ENCODE data around the gene CUEDC1. TPM values are rescaled to one million over a fixed set of nuclear protein-coding genes. Genes with fewer than 3 reads are reported as not detected.

CUEDC1 gene
- total RNA-seq, 2 donors from 2014 or later, result 33.0 to 44.9 TPM

DNA sequence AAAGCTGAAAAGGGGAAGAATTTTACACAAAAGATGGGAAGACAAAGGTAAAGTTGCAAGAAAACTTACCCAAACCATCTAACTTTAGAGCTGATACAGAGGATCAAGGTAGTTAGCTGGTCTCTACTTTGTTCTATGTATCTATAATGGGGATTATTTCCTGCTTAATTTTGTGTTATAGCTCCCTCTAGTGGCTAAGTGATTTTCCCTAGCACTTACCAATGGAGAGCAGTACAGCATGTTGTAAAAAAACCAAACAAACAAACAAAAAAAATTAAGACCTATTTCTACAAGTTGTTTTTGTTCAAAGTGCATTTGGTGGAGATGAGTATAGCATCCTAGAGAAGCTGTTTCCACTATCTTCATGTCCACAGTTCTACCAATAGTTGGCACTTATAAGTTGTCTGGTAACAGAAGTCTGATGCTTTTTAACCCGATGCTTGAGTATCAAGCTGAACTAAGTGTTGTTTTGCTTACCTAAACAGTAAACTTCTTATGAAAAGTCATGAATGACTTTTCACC, 44.3 kb upstream of the CUEDC1 start:
- H3K27ac ChIP-seq, result peak overlapping the region in 1 of 2 donors; percentile 2
- no peaks in the 10 kb centered on the region for H3K36me3 ChIP-seq
- no peak overlapping the region for H3K4me3 ChIP-seq
- intact Hi-C loops (cut with DNase I), result loop anchor here (10.0 kb wide), 4 partner anchors 115 to 875 kb away; no protein-coding TSS in a partner anchor
- H3K9me3 ChIP-seq, result no peaks in the 10 kb centered on the region
- H3K4me1 ChIP-seq (replicated peaks), result peaks cover 19% of the 10 kb centered on the region
- DNase-seq (ENCODE audit: low spot score), result peak; percentile 42
- TF ChIP-seq POLR2AphosphoS5 (IDR thresholded peaks at IDR 0.05) (peak; percentile 35), POLR2A (IDR thresholded peaks at IDR 0.05) (no peak), CTCF (IDR thresholded peaks at IDR 0.05) (peak; percentile 74 to 93 (median 90))
- whole genome bisulfite sequencing, result 52% methylated on average over 1 of the region's 1 CpG
- H3K27me3 ChIP-seq (replicated peaks; ENCODE audit: insufficient read depth), result no peaks in the 10 kb centered on the region

DNA sequence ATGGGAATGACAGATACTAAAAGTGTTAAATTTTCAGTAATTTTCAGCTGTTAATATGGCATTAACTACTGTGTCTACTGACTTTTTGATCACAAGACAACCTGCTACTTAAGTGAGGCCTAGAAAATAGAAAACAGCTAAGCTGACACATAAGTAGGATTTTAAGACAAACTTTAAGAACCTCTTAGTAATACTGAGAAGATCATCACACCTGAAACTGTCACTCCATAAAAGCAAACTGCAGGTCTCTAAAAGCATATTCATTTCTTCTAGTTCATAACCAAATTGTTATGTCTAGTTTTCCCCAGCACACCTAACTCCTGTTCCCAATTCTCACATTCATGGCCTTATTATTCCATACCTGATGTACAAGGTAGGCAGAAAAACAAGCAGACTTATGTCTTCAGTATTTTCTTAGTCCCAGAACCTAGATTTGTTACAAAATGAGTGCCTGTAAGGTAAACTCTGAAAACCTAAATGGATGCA, 43.8 kb upstream of the CUEDC1 start:
- DNase-seq (ENCODE audit: low spot score), result no peak
- Histone ChIP-seq H3K4me1 (replicated peaks) (peaks cover 16% of the 10 kb centered on the region), H3K27me3 (replicated peaks; ENCODE audit: insufficient read depth) (no peaks in the 10 kb centered on the region), H3K27ac (no peak overlapping the region), H3K36me3 (no peaks in the 10 kb centered on the region), H3K4me3 (no peak overlapping the region), H3K9me3 (no peaks in the 10 kb centered on the region)
- intact Hi-C loops (cut with DNase I), result loop anchor here (10.0 kb wide), 2 partner anchors 334 to 404 kb away; no protein-coding TSS in a partner anchor
- TF ChIP-seq POLR2A (IDR thresholded peaks at IDR 0.05) (no peak), POLR2AphosphoS5 (IDR thresholded peaks at IDR 0.05) (no peak), CTCF (IDR thresholded peaks at IDR 0.05) (no peak)

DNA sequence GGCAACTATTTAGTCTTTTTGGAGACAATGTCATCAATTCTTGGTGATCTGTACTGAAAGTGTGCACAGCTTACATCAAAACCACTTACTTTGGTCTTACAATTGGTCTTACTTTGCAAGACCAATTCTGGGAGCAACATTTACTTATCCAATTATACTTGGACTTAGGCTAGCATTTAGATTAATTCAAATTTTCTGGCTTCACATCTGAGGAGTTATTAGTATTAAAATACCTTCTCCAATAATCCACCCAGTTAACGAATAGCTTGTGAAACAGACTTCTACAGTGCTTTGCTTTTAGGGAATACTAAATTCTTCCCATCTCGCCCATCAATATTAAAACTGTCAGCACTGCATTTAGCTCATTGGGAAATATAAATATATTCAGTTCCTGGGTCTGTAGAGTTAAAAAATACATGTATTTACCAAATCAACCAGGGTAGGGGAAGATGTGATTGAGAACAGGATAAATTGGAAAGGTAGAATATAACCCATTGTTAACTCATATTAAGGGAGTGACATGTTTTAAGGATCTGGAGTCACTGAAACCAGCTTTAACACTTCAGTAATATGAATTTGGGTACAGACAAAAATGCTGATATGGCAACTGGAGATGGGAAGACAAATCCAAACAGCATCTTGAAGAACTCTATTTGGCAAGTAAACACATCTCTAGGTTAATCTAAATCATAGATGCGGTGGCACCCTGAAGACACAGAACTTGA, 42.0 kb upstream of the CUEDC1 start:
- TF ChIP-seq CTCF (IDR thresholded peaks at IDR 0.05) (no peak), POLR2AphosphoS5 (IDR thresholded peaks at IDR 0.05) (no peak), POLR2A (IDR thresholded peaks at IDR 0.05) (no peak)
- DNase-seq (ENCODE audit: low spot score), result no peak
- H3K36me3 ChIP-seq, result no peaks in the 10 kb centered on the region
- intact Hi-C loops (cut with DNase I), result loop anchor here (10.0 kb wide), 2 partner anchors 332 to 402 kb away; no protein-coding TSS in a partner anchor
- no peaks in the 10 kb centered on the region for H3K27me3 ChIP-seq (replicated peaks; ENCODE audit: insufficient read depth)
- H3K27ac ChIP-seq, result no peak overlapping the region
- WGBS, result 82% methylated on average over 3 of the region's 3 CpGs
- no peak overlapping the region for H3K4me3 ChIP-seq
- H3K4me1 ChIP-seq (replicated peaks), result peaks cover 5% of the 10 kb centered on the region
- H3K9me3 ChIP-seq, result no peaks in the 10 kb centered on the region

DNA sequence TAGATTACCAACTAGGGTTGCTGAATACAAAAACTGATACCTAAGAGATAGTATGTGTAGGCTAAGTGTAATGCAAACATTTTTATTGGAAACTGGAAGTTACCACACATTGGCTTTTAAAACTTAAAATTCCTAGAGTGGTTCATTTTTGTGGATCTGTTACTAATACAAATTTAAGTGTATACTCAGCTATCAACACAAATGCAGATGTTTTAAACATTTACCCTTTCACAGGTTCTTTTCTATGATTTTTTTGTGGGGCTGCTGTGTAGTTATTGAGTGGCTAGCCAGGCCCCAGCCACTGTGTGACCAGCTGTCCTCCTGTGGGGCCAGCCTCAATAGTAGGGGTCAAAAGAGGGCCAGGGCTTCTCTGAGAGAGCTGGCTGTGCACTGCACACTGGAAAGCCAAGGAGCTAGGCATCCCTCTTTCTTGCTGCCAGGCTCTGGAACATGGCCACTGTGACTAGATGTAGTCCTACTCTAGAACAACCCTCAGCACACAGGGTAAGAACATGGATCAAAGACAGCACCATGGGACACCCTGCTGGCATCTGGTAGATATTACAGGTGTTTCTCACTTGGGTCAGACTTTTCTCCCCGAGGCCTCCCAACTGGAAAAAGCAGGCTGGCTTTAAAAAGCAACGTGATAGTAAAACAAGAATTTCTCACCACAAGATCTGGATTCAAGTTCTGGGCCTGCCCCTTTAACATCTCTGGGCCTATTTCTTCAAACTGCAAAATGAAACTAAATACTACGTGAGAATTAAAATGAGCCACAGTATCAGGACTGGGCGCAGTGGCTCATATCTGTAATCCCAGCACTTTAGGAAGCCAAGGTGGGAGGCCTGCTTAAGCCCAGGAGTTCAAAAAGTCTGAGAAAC, 40.1 kb upstream of the CUEDC1 start:
- DNase-seq (ENCODE audit: low spot score), result peak; percentile 71
- intact Hi-C loops (cut with DNase I), result loop anchor here (2.0 to 10.0 kb wide), 3 partner anchors 137 to 401 kb away; no protein-coding TSS in a partner anchor
- Histone ChIP-seq H3K27me3 (replicated peaks; ENCODE audit: insufficient read depth) (no peaks in the 10 kb centered on the region), H3K4me3 (no peak overlapping the region), H3K36me3 (no peaks in the 10 kb centered on the region), H3K9me3 (no peaks in the 10 kb centered on the region), H3K4me1 (replicated peaks) (peaks cover 3% of the 10 kb centered on the region), H3K27ac (peak overlapping the region; percentile 40 to 52)
- whole genome bisulfite sequencing, result 35% methylated on average over 4 of the region's 4 CpGs
- peak; percentile 45 to 89 (median 78) for TF ChIP-seq CTCF (IDR thresholded peaks at IDR 0.05)
- TF ChIP-seq POLR2AphosphoS5 (IDR thresholded peaks at IDR 0.05), result peak; percentile 65
- TF ChIP-seq POLR2A (IDR thresholded peaks at IDR 0.05), result no peak

Data from prostate gland (tissue), 2 donors.